Uterus (tissue), 4 donors: Measurements from ENCODE around the gene GCSAM. TPM values are rescaled to one million over a fixed set of nuclear protein-coding genes. Genes with fewer than 3 reads are reported as not detected.

Experiments used
- DNase-seq, 2 donors: peaks; one replicate each; pipeline ENCODE4 v3.0.0-alpha.2; 2019 to 2020
- H3K27ac ChIP-seq, 2 donors: fragments of 200-600 bp; sonication (generic); 1 replicate in 1 of 2; 2 replicates in 1 of 2; pipeline ENCODE4 v1.5.1; 2016 to 2018
- H3K27me3 ChIP-seq, 2 donors: fragments of 200-600 bp; sonication (generic); one replicate each; pipeline ENCODE4 v1.5.1; 2018 to 2019; ENCODE audit warnings: control low read depth in 1 of 2
- H3K36me3 ChIP-seq, 2 donors: fragments of 200-600 bp; sonication (generic); one replicate each; pipeline ENCODE4 v1.5.1; 2019; ENCODE audit warnings: control low read depth in 1 of 2
- H3K4me1 ChIP-seq, 2 donors: fragments of 200-600 bp; sonication (generic); one replicate each; pipeline ENCODE4 v1.5.1; 2018 to 2019; ENCODE audit warnings: control low read depth in 1 of 2
- H3K4me3 ChIP-seq, 2 donors: fragments of 200-600 bp; sonication (generic); 1 replicate in 1 of 2; 2 replicates in 1 of 2; pipeline ENCODE4 v1.5.1; 2018 to 2019; ENCODE audit warnings: mild to moderate bottlenecking in 1 of 2
- H3K9me3 ChIP-seq, 2 donors: fragments of 200-600 bp; sonication (generic); one replicate each; pipeline ENCODE4 v1.5.1; 2019; ENCODE audit warnings: control low read depth in 1 of 2
- POLR2A ChIP-seq, 2 donors: fragments of 450-650 bp; IDR thresholded peaks; one replicate each; pipeline ENCODE4 v1.6.1; 2016; ENCODE audit warnings: antibody characterized with exemption in 2 of 2, mild to moderate bottlenecking in 1 of 2, moderate library complexity in 1 of 2
- intact Hi-C: fragments of 100-400 bp; cut with DNase I; formaldehyde crosslinking; loops from one replicate; pipeline ENCODE4 v1.15.1; 2023; ENCODE audit warnings: low total_unique reads
- total RNA-seq, 4 donors: library from RNA; depleted of rRNA in 3 of 4; stranded (reverse); fragments of >200 nt in 3 of 4; gene quantifications; one replicate each; pipeline versions ENCODE4 v1.1.0 to v1.2.4, GENCODE V29; 2014 to 2023
- TF ChIP-seq, protein P1 (sequence below), 4 experiments: fragments of 200-600 bp in 2 of 4; fragments of 450-650 bp in 2 of 4; sonication (generic) in 2 of 4; IDR thresholded peaks; one replicate each; pipeline ENCODE4 v1.5.1; 2016 to 2019; ENCODE audit warnings: antibody characterized with exemption in 4 of 4, mild to moderate bottlenecking in 2 of 4, moderate library complexity in 1 of 4
- donor health status: DM: yes; HTN: yes; CAD: no.

The GCSAM gene
- total RNA-seq, 4 donors from 2014 or later = 0.14 TPM; not detected in 3

- DNase-seq = no peak
- Histone ChIP-seq H3K4me1 (no peaks in the 10 kb centered on the region), H3K9me3 (no peaks in the 10 kb centered on the region), H3K27me3 (no peaks in the 10 kb centered on the region), H3K4me3 (no peak overlapping the region), H3K27ac (no peak overlapping the region), H3K36me3 (no peaks in the 10 kb centered on the region)
- TF ChIP-seq, protein P1, sequence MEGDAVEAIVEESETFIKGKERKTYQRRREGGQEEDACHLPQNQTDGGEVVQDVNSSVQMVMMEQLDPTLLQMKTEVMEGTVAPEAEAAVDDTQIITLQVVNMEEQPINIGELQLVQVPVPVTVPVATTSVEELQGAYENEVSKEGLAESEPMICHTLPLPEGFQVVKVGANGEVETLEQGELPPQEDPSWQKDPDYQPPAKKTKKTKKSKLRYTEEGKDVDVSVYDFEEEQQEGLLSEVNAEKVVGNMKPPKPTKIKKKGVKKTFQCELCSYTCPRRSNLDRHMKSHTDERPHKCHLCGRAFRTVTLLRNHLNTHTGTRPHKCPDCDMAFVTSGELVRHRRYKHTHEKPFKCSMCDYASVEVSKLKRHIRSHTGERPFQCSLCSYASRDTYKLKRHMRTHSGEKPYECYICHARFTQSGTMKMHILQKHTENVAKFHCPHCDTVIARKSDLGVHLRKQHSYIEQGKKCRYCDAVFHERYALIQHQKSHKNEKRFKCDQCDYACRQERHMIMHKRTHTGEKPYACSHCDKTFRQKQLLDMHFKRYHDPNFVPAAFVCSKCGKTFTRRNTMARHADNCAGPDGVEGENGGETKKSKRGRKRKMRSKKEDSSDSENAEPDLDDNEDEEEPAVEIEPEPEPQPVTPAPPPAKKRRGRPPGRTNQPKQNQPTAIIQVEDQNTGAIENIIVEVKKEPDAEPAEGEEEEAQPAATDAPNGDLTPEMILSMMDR (IDR thresholded peaks at IDR 0.05) = no peak
- TF ChIP-seq POLR2A (IDR thresholded peaks at IDR 0.05) = no peak
- intact Hi-C loops = no loop called here
Measured at GRCh38 chr3:112127522-112128494, 5.2 kb downstream of the GCSAM start.

DNA sequence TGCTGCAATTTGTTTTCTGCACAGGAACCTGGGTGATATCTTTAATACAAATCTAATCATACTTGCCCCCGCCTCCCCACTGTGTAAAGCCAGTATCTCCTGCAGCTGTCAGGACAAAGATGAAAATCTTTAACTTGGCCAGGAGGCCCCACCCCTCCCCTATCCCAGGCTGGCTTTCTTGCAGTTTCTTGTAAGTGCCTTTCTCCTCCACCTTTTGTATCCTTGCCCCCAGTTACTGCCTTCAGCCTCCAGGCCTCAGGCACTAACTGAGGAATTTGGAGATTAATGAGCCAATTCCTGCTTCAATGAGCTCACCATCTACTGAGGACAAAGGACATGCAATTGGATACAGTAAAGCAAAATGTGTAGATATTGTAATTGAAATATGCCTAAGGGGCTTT lies 6.5 kb downstream of the GCSAM start:
- Histone ChIP-seq H3K27me3 (no peaks in the 10 kb centered on the region), H3K4me3 (no peak overlapping the region), H3K9me3 (no peaks in the 10 kb centered on the region), H3K4me1 (no peaks in the 10 kb centered on the region), H3K36me3 (no peaks in the 10 kb centered on the region), H3K27ac (no peak overlapping the region)
- intact Hi-C loops = no loop called here
- DNase-seq = no peak
- no peak for TF ChIP-seq POLR2A (IDR thresholded peaks at IDR 0.05)
- TF ChIP-seq, protein P1 (IDR thresholded peaks at IDR 0.05) = no peak

- Histone ChIP-seq H3K36me3 (no peaks in the 10 kb centered on the region), H3K4me3 (no peak overlapping the region), H3K27ac (no peak overlapping the region), H3K27me3 (no peaks in the 10 kb centered on the region), H3K4me1 (no peaks in the 10 kb centered on the region), H3K9me3 (no peaks in the 10 kb centered on the region)
- DNase-seq = no peak
- intact Hi-C loops = no loop called here
- no peak for TF ChIP-seq POLR2A (IDR thresholded peaks at IDR 0.05)
- TF ChIP-seq, protein P1 (IDR thresholded peaks at IDR 0.05) = no peak
Measured at GRCh38 chr3:112124907-112125607, 8.0 kb downstream of the GCSAM start.

DNA sequence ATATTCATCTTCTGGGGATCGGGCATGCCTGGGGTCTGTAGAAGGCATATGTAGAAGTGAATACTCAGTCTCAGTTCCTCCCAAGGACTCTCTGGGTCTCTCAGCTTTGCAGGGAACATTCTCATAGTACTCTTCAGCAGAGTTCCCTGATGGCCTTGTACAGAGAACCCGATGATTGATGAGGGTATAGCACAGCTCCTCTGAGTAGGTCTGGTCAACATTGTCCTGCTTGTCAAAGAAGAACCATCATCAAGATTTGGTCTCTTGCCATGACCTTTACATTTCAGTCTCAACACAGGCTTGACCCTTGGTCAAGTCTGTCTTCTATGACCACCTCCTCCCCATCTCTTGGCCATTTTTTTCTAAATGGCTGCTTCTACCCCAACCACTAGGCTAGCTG lies 9.5 kb downstream of the GCSAM start:
- H3K4me1 ChIP-seq = no peaks in the 10 kb centered on the region
- TF ChIP-seq, protein P1 (IDR thresholded peaks at IDR 0.05) = no peak
- no peak for TF ChIP-seq POLR2A (IDR thresholded peaks at IDR 0.05)
- intact Hi-C loops = no loop called here
- no peak overlapping the region for H3K27ac ChIP-seq
- H3K27me3 ChIP-seq = no peaks in the 10 kb centered on the region
- no peak for DNase-seq
- H3K36me3 ChIP-seq = no peaks in the 10 kb centered on the region
- H3K4me3 ChIP-seq = no peak overlapping the region
- H3K9me3 ChIP-seq = no peaks in the 10 kb centered on the region

- intact Hi-C loops = no loop called here
- Histone ChIP-seq H3K27me3 (no peaks in the 10 kb centered on the region), H3K9me3 (no peaks in the 10 kb centered on the region), H3K27ac (no peak overlapping the region), H3K4me1 (no peaks in the 10 kb centered on the region), H3K36me3 (no peaks in the 10 kb centered on the region), H3K4me3 (no peak overlapping the region)
- no peak for DNase-seq
- no peak for TF ChIP-seq POLR2A (IDR thresholded peaks at IDR 0.05)
- TF ChIP-seq, protein P1 (IDR thresholded peaks at IDR 0.05) = no peak
Measured at GRCh38 chr3:112122870-112123269, 10.2 kb downstream of the GCSAM start.
